Ovary (tissue), 3 donors: ENCODE data around the gene TET2.

Experiments used
- POLR2A ChIP-seq: fragments of 450-650 bp; IDR thresholded peaks from one replicate; pipeline ENCODE4 v1.6.1; 2017; ENCODE audit warnings: antibody characterized with exemption, mild to moderate bottlenecking, moderate library complexity
- TF ChIP-seq, protein P1 (sequence below), 3 donors: fragments of 450-650 bp in 2 of 3; fragments of 200-600 bp in 1 of 3; IDR thresholded peaks; one replicate each; pipeline versions ENCODE4 v1.5.1 to v1.8.0; 2016 to 2022; ENCODE audit warnings: antibody characterized with exemption in 3 of 3, mild to moderate bottlenecking in 1 of 3
- donor health status: DM: no; HTN: no; CAD: no.

DNA sequence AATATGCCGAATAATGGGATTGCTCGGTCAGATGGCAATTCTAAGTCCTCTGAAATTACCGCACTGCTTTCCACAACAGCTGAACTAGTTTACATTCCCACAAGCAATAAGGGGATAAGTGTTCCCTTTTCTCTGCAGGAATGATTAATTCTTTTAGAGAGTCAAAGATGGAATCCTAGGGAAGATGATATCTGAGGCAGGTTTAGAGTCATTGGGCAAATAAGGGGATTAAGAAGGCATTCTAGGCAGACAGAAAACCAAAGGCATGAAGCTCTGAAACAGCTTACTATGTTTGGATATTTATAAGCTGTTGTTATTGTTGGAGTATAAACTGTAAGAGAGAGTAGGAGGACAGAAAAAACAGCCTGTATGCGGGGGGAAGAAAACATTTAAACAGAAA lies 85.7 kb downstream of the TET2 start:
- TF ChIP-seq, protein P1, sequence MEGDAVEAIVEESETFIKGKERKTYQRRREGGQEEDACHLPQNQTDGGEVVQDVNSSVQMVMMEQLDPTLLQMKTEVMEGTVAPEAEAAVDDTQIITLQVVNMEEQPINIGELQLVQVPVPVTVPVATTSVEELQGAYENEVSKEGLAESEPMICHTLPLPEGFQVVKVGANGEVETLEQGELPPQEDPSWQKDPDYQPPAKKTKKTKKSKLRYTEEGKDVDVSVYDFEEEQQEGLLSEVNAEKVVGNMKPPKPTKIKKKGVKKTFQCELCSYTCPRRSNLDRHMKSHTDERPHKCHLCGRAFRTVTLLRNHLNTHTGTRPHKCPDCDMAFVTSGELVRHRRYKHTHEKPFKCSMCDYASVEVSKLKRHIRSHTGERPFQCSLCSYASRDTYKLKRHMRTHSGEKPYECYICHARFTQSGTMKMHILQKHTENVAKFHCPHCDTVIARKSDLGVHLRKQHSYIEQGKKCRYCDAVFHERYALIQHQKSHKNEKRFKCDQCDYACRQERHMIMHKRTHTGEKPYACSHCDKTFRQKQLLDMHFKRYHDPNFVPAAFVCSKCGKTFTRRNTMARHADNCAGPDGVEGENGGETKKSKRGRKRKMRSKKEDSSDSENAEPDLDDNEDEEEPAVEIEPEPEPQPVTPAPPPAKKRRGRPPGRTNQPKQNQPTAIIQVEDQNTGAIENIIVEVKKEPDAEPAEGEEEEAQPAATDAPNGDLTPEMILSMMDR (IDR thresholded peaks at IDR 0.05), result no peak
- TF ChIP-seq POLR2A, result no peak
